Measurements from ENCODE around the gene PTPRE.
"Not testable (repeated sequence)": the region's sequence is repeated elsewhere in the genome, so short reads cannot be mapped to it uniquely, and the experiment has no call there.

PTPRE gene

DNA sequence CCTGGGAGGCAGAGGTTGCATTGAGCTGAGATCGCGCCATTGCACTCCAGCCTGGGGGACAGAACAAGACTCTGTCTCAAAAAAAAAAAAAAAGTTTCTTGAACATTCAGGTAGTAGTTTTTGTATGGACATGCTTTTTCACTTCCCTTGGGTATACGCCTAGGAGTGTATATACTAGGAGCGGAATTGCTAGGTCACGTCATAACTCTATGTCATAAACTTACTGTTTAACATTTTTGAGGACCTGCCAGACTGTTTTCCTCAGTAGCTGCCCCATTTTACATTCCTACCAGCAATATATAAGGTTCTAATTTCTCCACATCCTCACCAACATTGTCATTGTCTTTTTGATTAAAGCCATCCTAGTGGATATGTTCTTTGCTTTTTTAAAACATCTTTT, 167.7 kb downstream of the PTPRE start:
- no peak for DNase-seq (ENCODE audit: low spot score)

DNA sequence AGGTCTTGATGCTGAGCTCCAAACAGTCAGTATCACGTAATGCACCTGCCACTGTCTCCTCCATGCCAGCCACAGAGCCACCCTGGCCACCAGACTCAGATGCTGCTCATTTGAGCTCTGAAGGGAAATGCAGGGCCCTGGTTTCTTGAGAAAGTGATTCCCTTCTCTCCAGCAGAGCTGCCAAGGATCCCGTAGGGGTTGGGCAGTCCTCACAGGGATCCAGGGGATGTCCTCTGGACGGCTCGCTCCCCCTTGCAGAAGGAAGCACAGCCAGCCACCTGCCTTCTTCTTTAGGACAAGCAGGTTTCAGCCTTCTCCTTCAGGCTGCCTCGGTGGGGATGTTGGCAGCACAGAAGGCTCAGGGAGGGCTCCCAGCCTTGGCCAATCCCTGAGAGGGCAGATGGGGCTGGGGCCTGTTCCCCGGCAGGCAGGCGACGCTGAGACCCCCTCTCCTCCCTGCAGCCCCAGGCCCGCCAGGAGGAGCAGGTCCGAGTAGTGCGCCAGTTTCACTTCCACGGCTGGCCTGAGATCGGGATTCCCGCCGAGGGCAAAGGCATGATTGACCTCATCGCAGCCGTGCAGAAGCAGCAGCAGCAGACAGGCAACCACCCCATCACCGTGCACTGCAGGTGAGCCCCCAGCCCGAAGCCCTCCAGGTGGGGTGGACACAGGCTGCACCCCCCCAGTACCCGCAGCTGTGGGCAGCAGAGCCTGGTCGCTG, 170.4 kb downstream of the PTPRE start:
- no peak for DNase-seq (ENCODE audit: low spot score)

DNA sequence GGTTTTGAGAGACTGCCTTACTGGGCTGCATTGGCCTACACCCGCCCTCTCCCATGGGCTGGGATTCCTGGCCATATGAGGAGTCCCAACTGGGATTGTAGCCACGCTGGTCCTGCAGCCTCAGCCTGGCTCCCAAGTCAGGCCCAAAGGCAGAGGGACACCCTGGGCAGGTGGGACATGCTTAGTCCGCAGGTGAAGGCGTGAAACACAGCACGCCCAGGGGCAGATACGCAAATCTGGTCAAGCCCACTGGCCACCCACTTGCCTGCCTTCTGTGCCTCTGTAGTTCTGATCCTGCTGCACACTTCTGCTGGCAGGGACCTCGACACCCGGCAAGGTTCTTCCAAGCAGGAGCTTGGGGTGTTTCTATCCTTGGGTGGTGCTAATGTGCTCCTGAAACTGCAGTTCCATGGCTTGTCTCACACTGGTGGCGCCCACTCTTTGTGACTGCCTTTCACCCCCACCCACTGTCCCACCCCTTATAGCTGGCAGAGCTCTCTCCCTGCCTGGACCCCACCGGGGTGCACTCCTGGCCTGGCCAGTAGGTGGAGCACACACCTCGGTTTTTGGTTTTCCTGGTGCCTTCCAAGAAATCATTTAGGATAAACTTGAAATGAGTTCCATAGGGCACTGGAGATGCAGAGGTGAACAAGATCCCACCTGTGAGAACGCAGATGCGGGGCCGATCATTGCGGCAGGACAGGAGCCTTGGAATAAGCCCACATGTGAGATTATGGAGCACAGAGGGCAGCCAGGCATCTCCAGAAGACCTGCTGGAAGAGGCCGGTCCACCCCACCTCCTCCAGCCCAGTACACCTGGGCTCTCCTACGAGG, 171.4 kb downstream of the PTPRE start:
- DNase-seq (ENCODE audit: low spot score): peak; percentile 19

DNA sequence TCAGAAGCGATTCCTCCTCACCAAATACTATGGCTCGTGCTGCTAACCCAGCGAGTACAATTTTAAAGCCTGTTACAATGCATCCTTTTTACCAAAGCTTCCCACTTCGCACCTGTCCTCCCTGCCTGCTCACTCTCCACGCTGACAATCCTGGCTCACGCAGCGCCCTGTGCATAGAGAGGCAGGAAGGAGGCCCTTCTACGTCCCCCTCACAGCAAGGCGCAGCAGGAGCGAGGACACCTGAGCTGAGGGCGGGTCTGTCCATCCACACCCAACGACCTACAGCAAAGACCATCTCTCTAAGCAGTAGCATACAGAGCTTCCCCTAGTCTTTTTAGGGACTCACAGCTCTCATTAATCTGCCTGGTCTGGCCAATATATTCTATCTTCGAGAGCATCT, 173.3 kb downstream of the PTPRE start:
- no peak for DNase-seq (ENCODE audit: low spot score)

DNA sequence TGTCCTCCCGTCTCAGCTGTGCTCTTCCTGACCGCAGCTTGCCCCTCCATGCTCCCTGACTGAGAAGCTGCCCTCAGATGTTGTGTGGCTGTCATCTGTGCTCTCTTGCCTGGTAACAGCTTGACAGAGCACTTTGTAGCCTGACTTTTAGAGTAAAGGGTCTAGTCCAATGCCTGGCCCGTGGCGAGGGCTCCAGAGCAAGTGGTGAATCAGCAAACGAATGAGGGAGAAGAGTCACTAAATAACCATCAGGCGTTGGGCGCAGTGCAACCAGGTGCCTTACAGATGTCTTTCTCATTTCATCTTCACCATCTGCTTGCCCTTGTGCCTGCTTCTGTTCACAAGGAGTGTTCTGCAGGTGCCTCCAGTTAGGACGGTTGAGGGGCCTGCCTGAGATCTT, 173.7 kb downstream of the PTPRE start:
- no peak for DNase-seq (ENCODE audit: low spot score)

DNA sequence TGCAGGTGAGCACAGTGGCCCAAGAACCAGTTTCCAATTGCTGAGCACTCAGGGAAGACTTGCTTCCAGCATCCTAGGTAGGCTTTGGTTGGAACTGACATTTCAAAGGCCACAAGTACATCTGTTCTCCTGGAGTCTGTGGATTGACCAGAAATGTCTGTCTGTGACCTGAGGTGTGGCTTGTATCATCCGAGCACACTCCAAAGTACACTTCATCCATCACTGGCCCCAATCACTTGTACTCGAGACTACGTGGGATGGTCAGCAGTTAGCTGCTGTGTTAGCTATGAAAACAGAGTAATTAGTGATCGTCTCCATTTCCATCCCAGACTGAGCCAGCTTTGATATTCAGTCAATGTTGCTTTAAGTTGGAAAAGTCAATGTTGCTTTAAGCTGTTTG, 174.3 kb downstream of the PTPRE start:
- DNase-seq (ENCODE audit: low spot score): no peak

DNA sequence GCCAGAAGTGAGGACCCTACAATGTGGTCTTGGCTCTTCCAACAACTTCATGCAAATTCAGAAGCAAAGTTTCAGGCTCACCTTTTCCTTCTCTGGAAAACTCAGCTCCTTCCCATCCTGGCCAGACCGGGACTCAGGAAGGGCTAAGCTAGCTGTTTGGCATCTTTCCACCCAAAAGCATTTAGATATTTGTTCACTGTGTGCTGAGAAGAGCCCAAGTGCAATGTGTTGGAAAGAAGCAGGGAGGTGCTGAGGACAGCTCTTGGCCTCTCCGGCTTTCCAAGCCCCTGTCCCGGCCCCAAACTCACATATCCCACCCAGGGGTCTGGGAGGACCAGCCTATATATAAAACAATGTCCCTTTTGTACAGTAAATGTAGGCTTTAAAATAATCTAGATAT, 174.8 kb downstream of the PTPRE start:
- no peak for DNase-seq (ENCODE audit: low spot score)

DNA sequence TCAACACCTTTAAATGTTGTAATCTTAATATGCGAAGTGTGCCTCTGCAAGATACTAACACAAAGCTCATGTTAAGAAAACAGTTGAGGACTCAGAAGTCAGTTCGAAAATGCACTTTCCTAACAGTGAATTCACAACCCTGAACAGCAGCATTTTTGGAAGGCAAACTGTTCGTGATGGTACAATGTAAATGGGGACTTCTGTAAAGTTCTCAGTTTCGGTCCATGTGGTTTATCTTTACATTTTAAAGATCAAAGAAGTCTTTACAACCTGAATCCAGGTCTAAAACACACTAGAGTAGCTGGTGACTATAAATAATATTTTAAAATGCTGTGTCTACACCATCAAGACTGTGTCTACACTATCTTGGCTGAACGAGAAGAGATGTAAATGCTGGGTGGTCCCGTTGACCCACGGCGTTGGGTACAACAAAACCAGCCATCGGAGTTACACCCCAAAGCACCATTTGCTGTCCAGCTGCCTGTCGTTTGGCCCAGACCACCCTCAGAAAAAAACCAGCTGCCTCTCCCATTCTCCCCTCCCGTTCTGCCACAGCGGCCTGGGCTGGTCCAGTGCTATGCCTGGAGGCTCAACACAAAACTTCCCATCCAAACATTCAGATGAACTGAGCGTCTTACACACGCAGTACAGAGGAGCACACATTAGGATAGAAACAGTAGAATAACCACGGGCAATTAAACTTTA, 176.4 kb downstream of the PTPRE start:
- no peak for DNase-seq (ENCODE audit: low spot score)

DNA sequence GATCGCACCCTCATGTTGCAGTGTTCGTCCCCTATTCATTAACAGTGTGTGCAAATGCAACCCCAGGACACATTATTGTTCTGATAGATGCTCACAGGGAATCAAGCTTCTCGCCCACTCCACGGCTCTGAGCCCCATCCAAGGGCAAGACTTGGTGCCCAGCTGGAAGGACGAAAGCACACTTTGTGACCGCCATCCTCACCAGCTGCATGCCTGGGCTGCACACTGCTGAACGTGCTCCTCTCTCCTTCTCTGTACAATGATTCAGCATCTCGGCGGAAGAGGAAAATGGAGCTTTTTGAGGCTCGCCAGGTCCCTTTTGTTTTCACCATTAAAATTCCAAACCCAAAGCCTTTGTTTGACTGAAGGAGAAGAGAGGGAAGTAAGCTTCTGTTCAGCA, 177.5 kb downstream of the PTPRE start:
- no peak for DNase-seq (ENCODE audit: low spot score)

DNA sequence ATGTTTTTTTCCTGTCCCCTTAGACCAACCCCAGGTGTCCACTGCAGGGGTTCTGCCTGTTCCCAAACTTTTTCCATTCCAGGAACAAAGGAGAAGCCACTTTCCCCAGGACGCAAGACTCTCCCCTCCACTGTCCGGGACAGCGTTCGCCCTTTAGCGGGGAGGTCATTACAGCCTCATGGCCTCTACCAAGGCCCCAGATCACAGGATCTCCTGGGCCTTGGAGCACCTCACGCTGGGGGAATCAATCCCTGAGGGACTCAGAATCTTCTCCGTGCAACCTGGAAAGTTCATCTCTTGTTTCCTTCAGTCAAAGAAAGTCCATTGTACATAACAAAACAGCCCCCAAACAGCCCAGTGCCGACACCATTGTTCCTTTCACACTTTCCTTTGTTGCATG, 178.1 kb downstream of the PTPRE start:
- no peak for DNase-seq (ENCODE audit: low spot score)

DNA sequence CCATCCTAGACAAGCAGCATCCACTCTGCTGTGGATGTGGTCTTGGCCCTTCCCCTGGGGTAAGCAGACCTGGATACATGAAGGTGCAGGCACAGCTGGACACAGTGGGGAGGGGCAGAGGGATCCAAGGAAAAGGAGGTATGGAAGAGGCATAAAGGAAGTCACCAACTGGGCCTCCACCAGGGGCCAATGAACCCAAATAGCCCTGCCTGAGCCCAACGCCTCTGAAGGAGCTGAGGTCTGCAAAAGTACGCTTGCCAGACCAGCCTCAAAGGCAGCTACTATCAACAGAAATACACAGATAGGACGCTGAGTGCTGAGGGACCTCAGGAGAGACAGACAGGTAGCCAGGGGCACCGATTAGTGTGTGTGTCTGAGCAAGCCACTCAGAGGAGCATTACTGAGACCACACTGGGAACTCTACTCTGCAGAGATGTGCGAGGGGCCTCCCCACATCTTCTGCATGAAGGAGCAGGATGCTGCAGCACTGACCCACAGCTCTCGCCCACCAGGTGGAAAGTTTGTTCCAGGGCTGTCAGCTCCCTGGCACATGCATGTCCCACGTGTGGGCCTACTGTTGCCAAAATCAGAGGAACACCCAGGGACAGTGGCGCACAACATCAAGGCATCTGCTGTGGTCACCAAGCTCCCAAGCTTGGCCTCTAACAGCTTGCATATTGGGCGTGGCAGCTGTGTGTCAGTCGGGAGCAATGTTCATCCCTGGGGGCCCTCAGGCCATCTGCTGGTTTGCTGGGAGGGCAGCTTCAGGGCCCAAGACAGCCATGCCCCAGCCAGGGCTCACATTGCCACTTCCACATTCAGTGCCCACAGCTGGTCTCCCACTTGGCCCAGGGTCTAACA, 179.3 kb downstream of the PTPRE start:
- DNase-seq (ENCODE audit: low spot score): no peak

DNA sequence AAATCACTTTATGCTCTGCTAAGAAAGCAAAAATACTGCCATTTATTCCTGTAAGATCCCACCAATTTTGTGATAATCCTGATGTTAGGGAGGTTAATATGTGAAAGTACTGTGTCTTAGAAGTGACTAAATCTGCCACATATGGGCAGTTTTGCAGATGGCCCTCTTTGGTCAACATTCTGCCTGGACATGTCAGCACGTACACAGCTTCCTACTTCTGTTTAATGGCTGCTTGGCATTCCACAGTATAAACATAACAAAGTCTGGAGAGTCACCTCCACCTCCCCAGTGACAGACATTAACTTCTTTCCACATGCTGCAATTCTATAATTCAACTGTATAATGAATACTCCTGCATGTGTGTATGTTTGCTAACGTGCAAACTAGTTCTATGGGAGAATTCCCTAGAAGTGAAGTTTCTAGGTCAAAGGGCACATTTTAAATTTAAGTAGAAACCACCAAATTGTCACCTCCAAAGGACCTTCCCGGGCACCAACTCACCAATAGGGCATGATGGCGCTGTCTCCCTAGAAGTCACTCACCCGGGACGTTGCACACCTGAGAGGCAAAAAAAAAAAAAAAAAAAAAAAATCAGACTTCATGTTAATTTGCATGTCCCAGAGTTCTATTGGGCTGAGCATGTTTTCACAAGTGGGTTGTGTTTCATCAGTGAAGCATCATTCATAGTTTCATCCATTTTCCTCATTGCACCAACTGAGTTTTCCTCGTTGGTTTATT, 180.4 kb downstream of the PTPRE start:
- DNase-seq (ENCODE audit: low spot score): no peak

DNA sequence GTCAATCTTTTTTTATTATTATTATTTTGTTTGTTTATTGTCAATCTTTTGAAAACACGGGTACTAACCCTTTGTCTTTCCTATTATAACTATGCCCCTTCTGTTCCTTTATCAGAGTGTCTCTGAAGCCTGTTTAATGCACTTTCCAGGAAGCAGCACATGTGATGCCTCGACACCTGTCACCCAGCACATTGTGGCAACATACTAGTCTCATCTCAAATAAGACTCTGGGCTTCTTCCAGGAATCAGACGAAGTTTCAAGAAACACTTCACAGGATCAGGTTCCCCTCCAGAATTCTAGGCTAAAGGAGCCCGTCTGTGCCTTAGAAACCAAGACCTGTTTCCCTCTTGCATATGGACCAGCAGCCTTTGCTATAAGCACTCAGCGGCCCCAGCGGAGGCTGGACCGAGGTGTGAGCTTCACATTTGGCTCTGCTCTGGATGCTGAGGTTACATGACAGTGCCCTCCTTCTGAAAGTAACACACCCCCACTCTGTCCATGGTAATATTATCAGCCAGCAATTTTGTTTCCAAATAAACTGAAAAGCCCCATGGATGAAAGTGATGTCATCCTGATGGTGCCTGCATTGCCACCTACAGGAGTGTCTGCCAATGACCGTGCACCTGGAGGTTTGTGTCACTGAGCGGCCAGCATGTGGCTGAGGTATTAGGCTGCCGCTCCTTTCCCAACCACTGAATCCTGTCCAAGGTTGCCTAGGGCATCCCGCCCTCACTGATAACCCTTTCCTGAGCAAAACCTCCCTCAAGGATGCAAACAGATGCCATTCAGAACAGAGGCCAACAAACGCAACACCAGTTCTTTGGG, 181.2 kb downstream of the PTPRE start:
- DNase-seq (ENCODE audit: low spot score): no peak

DNA sequence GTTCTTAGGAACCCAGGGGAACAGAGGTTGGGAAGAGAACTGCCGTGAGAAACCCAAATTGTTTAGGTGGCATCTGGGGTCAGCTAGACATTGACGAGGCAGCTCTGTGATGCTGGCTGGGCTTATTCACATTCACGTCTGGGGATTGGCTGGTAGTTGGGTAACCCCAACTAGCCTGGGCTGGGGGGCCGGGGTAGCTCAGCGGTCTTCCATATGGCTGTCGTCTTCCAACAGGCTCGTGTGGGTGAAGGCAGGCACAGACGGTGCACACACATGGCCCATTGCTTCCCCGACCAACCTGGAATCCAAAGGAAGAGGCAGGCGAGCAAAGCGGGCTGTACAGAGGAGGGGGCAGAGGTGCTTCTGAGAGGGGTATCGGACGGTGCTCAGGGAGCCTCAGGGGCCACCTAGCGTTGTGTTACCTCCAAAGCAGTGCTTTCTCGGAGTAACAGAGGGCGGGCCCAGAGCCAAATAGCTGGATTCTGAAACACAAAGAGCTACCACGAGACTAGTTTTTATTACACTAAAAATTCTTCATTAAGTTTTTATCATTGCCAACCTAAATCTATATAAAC, 184.8 kb downstream of the PTPRE start:
- no peak for DNase-seq (ENCODE audit: low spot score)

DNA sequence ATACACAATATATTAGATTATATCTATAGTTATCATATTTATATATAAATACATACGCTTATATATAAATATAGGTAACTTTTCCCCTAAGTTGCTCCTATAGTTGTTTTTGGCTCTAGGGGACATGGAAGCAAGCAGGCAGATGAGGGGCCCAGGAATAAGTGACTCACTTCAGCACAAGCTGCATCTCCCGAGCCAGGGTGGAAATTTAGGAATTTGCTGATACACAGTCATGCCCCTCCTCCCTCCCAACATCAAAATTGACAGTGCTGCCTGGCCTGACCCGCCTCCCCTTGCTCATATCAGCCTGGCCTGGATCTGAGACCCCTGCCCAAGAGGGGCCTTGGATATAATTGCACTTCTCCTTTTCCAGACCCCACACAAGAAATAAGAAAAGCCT, 185.6 kb downstream of the PTPRE start:
- no peak for DNase-seq (ENCODE audit: low spot score)

DNA sequence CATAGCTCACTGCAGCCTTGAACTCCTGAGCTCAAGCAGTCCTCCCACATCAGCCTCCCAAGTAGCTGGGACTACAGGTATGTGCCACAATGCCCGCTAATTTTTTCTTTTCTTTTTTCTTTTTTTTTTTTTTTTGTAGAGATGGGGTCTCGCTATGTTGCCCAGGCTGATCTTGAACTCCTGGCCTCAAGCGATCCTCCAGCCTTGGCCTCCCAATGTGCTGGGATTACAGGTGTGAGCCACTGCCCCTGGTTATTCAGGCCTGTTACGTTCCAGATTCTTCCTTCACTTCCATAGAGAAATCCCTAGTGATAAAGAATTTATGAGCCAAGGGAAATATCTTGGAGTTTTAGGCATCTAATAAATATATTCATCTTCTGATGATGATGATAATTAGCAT, 187.7 kb downstream of the PTPRE start:
- not testable (repeated sequence) for DNase-seq (ENCODE audit: low spot score)

DNA sequence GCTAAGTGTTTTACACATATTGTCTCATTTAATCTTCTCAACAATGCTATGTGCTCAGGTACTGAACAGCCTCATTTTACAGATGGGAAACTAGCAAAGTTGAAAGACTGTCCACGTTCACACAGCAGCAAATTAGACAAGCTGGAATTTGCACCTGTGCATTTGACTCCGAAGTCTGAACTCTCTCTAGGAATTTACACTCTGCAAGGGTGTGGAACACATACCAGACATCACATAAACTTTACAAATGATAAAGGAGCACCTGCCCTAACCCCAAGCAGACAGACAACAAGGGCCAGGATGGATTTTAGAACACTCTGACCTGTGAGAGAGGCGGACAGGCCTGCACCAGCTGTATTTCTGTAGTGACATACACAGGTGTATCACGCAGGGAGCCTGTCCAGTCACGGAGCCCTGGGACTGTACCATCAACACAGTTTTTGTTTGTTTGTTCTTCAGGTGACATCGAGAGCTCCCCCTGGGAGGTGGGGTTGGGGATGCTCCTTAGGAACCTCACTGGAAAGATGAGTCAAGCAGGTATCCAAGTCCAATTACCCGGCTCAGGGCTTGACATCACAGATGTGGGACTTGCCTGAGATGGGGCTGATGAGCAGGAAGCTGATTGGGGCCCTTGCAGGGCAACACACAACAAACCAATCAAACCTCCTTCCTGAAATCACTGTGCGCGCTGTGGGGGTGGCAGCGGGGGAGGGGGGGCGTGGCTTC, 188.3 kb downstream of the PTPRE start:
- DNase-seq (ENCODE audit: low spot score): no peak

DNA sequence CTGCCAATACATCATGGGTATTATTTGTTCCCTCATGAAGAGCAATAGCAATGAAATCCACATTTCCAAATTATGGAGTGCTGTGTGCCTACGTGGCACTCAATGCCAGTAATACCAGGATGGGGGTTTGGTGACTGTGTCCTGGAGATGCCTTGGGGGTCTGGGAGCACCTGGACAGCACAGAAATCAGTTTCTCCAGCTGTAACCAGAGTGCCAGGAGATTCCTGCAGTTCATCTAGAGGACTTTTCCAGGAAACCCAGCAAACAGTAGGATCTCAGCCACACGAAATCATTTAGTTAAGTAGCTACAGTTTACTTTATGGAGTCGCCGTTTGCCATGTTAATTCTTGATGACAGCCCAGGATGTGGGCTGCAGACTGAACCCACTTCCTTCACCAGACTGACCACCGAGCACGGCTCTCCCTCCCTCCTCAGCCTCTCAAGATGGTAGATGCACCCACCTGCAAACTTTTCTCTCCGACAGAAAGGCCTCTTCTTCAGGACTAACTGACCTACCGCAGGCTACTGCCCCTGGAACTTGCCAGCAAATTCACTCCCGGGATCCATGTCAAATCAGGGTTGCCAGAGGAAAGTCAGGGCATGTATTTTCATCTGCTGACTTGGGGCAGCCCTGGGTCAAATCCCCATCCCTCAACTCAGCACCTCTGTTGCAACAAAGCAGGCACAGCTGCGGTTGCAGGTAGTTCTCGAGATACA, 189.0 kb downstream of the PTPRE start:
- DNase-seq (ENCODE audit: low spot score): no peak

Data from hematopoietic multipotent progenitor cell treated with erythropoietin and hydrocortisone succinate and interleukin-3 and kit ligand, for 15 days (in vitro differentiated cells).